H1 (cell line): ENCODE data around the gene RBM15. TPM values are rescaled to one million over a fixed set of nuclear protein-coding genes. Genes with fewer than 3 reads are reported as not detected.

ENCODE experiments used
- CTCF ChIA-PET: fragments of 300-600 bp; sonication (Branson Sonifier 250); formaldehyde crosslinking; loops from one replicate; lab custom pipeline; 2021; ENCODE audit not compliant: partially characterized antibody; lab: Charles Lee
- POLR2A ChIA-PET: fragments of 300-600 bp; sonication (Branson Sonifier 250); formaldehyde crosslinking; loops from one replicate; lab custom pipeline; 2021; ENCODE audit warnings: inconsistent platforms; ENCODE audit not compliant: partially characterized antibody; lab: Charles Lee
- DNase-seq, 2 experiments: peaks; one replicate each; pipeline versions ENCODE4 v3.0.0 to v3.0.0-alpha.2; 2010 to 2022; ENCODE audit warnings: low spot score in 2 of 2, low read depth in 1 of 2, mixed read lengths in 1 of 2
- FAIRE-seq: peaks from 2 replicates; lab custom pipeline; 2011; peaks lifted over from hg19 to GRCh38; lab: Jason Lieb, UNC
- H2AFZ ChIP-seq: 2 replicates; pipeline ENCODE4 v1.8.1; 2012; ENCODE audit warnings: low read length, inconsistent platforms
- H2AK5ac ChIP-seq: 2 replicates; pipeline ENCODE4 v1.6.1; 2013; ENCODE audit warnings: low read depth, low read length
- H2BK120ac ChIP-seq: replicated peaks from 2 replicates; pipeline ENCODE3; 2013; ENCODE audit warnings: low read depth, low read length, inconsistent platforms
- H2BK12ac ChIP-seq: 2 replicates; pipeline ENCODE4 v1.6.1; 2013; ENCODE audit warnings: low read depth, low read length
- H2BK15ac ChIP-seq: 2 replicates; pipeline ENCODE4 v1.6.1; 2013; ENCODE audit warnings: low read length
- H2BK20ac ChIP-seq: 2 replicates; pipeline ENCODE4 v1.6.1; 2013; ENCODE audit warnings: low read length
- H2BK5ac ChIP-seq: 2 replicates; pipeline ENCODE4 v1.6.1; 2013; ENCODE audit warnings: low read depth, low read length
- H3K14ac ChIP-seq: 2 replicates; pipeline ENCODE4 v1.6.1; 2013; ENCODE audit warnings: inconsistent platforms; ENCODE audit not compliant: insufficient read length
- H3K18ac ChIP-seq: 2 replicates; pipeline ENCODE4 v1.6.1; 2013; ENCODE audit warnings: low read length; ENCODE audit errors: extremely low read depth
- H3K23ac ChIP-seq: 2 replicates; pipeline ENCODE4 v1.6.1; 2013; ENCODE audit warnings: inconsistent platforms; ENCODE audit not compliant: insufficient read length
- H3K23me2 ChIP-seq: 2 replicates; pipeline ENCODE4 v1.6.1; 2013; ENCODE audit warnings: low read depth, low read length
- H3K27ac ChIP-seq: 2 replicates; pipeline ENCODE4 v1.6.1; 2011; ENCODE audit warnings: low read depth, low read length, inconsistent platforms
- H3K27me3 ChIP-seq, 4 experiments: replicated peaks in 1 of 4; 1 replicate in 1 of 4; 2 replicates in 3 of 4; pipeline versions ENCODE4 v1.6.1 to v1.8.1; 2011 to 2013; ENCODE audit warnings: low read length in 3 of 4, mild to moderate bottlenecking in 3 of 4, inconsistent platforms in 2 of 4, mixed read lengths in 2 of 4, moderate library complexity in 1 of 4; ENCODE audit not compliant: control insufficient read depth in 3 of 4, insufficient read depth in 3 of 4; ENCODE audit errors: extremely low read depth in 1 of 4
- H3K36me3 ChIP-seq, 4 experiments: 2 replicates each; pipeline versions ENCODE4 v1.6.1 to v1.8.1; 2011 to 2013; ENCODE audit warnings: mild to moderate bottlenecking in 4 of 4, low read length in 3 of 4, moderate library complexity in 2 of 4, control low read depth in 1 of 4, inconsistent platforms in 1 of 4; ENCODE audit not compliant: insufficient read depth in 4 of 4, control insufficient read depth in 2 of 4
- H3K4ac ChIP-seq: replicated peaks from 2 replicates; pipeline ENCODE3; 2013; ENCODE audit warnings: low read length, low read depth, mixed read lengths, inconsistent platforms; ENCODE audit not compliant: insufficient read length
- H3K4me1 ChIP-seq, 4 experiments: replicated peaks in 1 of 4; 1 replicate in 1 of 4; 2 replicates in 3 of 4; pipeline versions ENCODE4 v1.6.1 to v1.8.1; 2011 to 2013; ENCODE audit warnings: low read length in 3 of 4, inconsistent platforms in 2 of 4, mixed read lengths in 1 of 4; ENCODE audit not compliant: insufficient read depth in 4 of 4, control insufficient read depth in 3 of 4
- H3K4me2 ChIP-seq, 2 experiments: 2 replicates each; pipeline versions ENCODE4 v1.6.1 to v1.8.1; 2011 to 2013; ENCODE audit warnings: low read depth in 2 of 2, low read length in 2 of 2, control low read depth in 1 of 2, inconsistent platforms in 1 of 2, mild to moderate bottlenecking in 1 of 2; ENCODE audit not compliant: insufficient read depth in 1 of 2
- H3K4me3 ChIP-seq, 4 experiments: fragments of 200-600, 300-600 bp in 1 of 4; sonication (generic), shearing (Covaris generic), sonication (Bioruptor Twin) in 1 of 4; 2 replicates each; pipeline versions ENCODE4 v1.5.1 to v1.8.1; 2011 to 2016; ENCODE audit warnings: low read length in 4 of 4, low read depth in 3 of 4, control low read depth in 2 of 4, inconsistent platforms in 2 of 4, mild to moderate bottlenecking in 2 of 4, mixed read lengths in 1 of 4, moderate library complexity in 1 of 4; ENCODE audit not compliant: insufficient read depth in 2 of 4; ENCODE audit errors: extremely low read depth in 1 of 4
- H3K56ac ChIP-seq: replicated peaks from 2 replicates; pipeline ENCODE3; 2013; ENCODE audit warnings: low read depth, mild to moderate bottlenecking, mixed read lengths, low read length, inconsistent platforms; ENCODE audit not compliant: insufficient read length
- H3K79me1 ChIP-seq: 2 replicates; pipeline ENCODE4 v1.6.1; 2013; ENCODE audit warnings: low read depth, low read length, control low read depth
- H3K79me2 ChIP-seq, 2 experiments: 2 replicates each; pipeline versions ENCODE4 v1.6.1 to v1.8.1; 2012 to 2013; ENCODE audit warnings: low read length in 2 of 2, mild to moderate bottlenecking in 2 of 2, inconsistent platforms in 1 of 2; ENCODE audit not compliant: insufficient read depth in 2 of 2, control insufficient read depth in 1 of 2
- H3K9ac ChIP-seq, 4 experiments: replicated peaks in 1 of 4; 1 replicate in 1 of 4; 2 replicates in 3 of 4; pipeline versions ENCODE4 v1.6.1 to v1.8.1; 2011 to 2013; ENCODE audit warnings: low read depth in 3 of 4, low read length in 3 of 4, control low read depth in 2 of 4, mild to moderate bottlenecking in 2 of 4, moderate library complexity in 2 of 4, inconsistent platforms in 1 of 4; ENCODE audit errors: extremely low read depth in 1 of 4
- H3K9me3 ChIP-seq, 2 experiments: 2 replicates each; pipeline versions ENCODE4 v1.6.1 to v1.8.1; 2012 to 2013; ENCODE audit warnings: mild to moderate bottlenecking in 2 of 2, moderate library complexity in 2 of 2, control low read depth in 1 of 2, inconsistent platforms in 1 of 2, low read depth in 1 of 2, low read length in 1 of 2, mixed read lengths in 1 of 2; ENCODE audit not compliant: insufficient read depth in 2 of 2
- H4K20me1 ChIP-seq, 2 experiments: replicated peaks in 1 of 2; 2 replicates each; pipeline versions ENCODE3 to v1.8.1; 2011 to 2013; ENCODE audit warnings: inconsistent platforms in 2 of 2, low read length in 2 of 2, mild to moderate bottlenecking in 1 of 2; ENCODE audit not compliant: insufficient read depth in 2 of 2, control insufficient read depth in 1 of 2
- H4K5ac ChIP-seq: 2 replicates; pipeline ENCODE4 v1.6.1; 2013; ENCODE audit warnings: low read length, low read depth, mixed read lengths, inconsistent platforms; ENCODE audit not compliant: insufficient read length
- H4K8ac ChIP-seq: 2 replicates; pipeline ENCODE4 v1.8.0; 2013; ENCODE audit warnings: mild to moderate bottlenecking, moderate library complexity, low read length, inconsistent platforms; ENCODE audit not compliant: insufficient read depth; ENCODE audit errors: extremely low read depth
- H4K91ac ChIP-seq: replicated peaks from 2 replicates; pipeline ENCODE3; 2013; ENCODE audit warnings: low read length, mixed read lengths, inconsistent platforms; ENCODE audit not compliant: insufficient read length
- GABPA ChIP-seq: IDR thresholded peaks from 2 replicates; pipeline ENCODE4 v1.6.1; 2011; ENCODE audit warnings: mild to moderate bottlenecking, low read length, moderate library complexity, borderline replicate concordance; ENCODE audit not compliant: insufficient read depth
- NANOG ChIP-seq: IDR thresholded peaks from 2 replicates; pipeline ENCODE4 v1.6.1; 2011; ENCODE audit warnings: low read length, low read depth, mild to moderate bottlenecking, inconsistent platforms; ENCODE audit not compliant: insufficient read depth, poor library complexity, severe bottlenecking
- RFX5 ChIP-seq: IDR thresholded peaks from 2 replicates; pipeline ENCODE4 v1.6.1; 2011; ENCODE audit warnings: low read depth, low read length, improper control_type of control experiment, borderline replicate concordance
- SP2 ChIP-seq: IDR thresholded peaks from 2 replicates; pipeline ENCODE4 v1.6.1; 2012; ENCODE audit warnings: mild to moderate bottlenecking, low read length, inconsistent platforms
- TBP ChIP-seq: IDR thresholded peaks from 2 replicates; pipeline ENCODE4 v1.6.1; 2011; ENCODE audit warnings: low read depth, low read length, improper control_type of control experiment
- WGBS, 2 experiments: shearing (Covaris generic) in 1 of 2; methylation state at CpG; one replicate each; pipeline versions ENCODE4 v1.1.6 to v1.1.7; 2013 to 2015; ENCODE audit warnings: low lambda C conversion rate in 2 of 2, mixed read lengths in 2 of 2, inconsistent platforms in 1 of 2, low coverage in 1 of 2, missing lambda C conversion rate in 1 of 2; ENCODE audit not compliant: insufficient replicate concordance in 2 of 2, insufficient coverage in 1 of 2, insufficient read length in 1 of 2; ENCODE audit errors: extremely low coverage in 1 of 2, missing lambda C conversion rate in 1 of 2; 5-methylcytosine and 5-hydroxymethylcytosine counted together
- polyA plus RNA-seq, 7 experiments: library from polyadenylated mRNA; depleted of rRNA in 3 of 7; stranded (reverse) in 5 of 7; unstranded in 2 of 7; fragments of >200 nt in 5 of 7; fragments of 200-250 nt in 2 of 7; gene quantifications; 1 replicate in 5 of 7; 2 replicates in 1 of 7; 4 replicates in 1 of 7; pipeline versions ENCODE4 v1.2.1 to v1.2.3, GENCODE V29; 2011 to 2013; ENCODE audit warnings: missing spikeins in 2 of 7, mixed read lengths in 2 of 7
- total RNA-seq: library from RNA; stranded (reverse); fragmentation: NEBNext Ultra II Directional; extraction: Animal tissue kit (Norgen Biotek cat#: 25700); gene quantifications from 2 replicates; pipeline ENCODE4 v1.2.1, GENCODE V29; 2021

The RBM15 gene
- total and polyA plus RNA-seq, 2 of the 8 experiments (the other 6 are each of a cell fraction or from before 2014, with no cell fraction given), result 13.5 to 44.9 TPM

GRCh38 chr1:110360431-110360830 is 21.3 kb downstream of the RBM15 start:
- 95% methylated on average over 2 of the region's 2 CpGs; no CpG with 5 or more reads in 1 of the 2 experiments for WGBS, 2 experiments
- POLR2A ChIA-PET, result interaction anchor here (1.4 to 4.3 kb wide), 5 partner anchors 10 to 43 kb away, joined by 3 to 25 read pairs (median 6); partner anchors contain the start of gene RBM15
- H4K20me1 ChIP-seq, result peaks cover 0 to 4% of the 10 kb centered on the region in 2 experiments
- no peak for TF ChIP-seq NANOG
- no peak for TF ChIP-seq GABPA
- TF ChIP-seq RFX5, result no peak
- TF ChIP-seq TBP, result no peak
- no peak for TF ChIP-seq SP2

More at GRCh38 chr1:110360431-110360830, 21.3 kb downstream of the RBM15 start:
- DNase-seq, result no peak
- H3K79me1 ChIP-seq, result peaks cover 5% of the 10 kb centered on the region; the same call in 1 of the 2 replicates
- no peak overlapping the region for H2AFZ ChIP-seq
- H3K4me2 ChIP-seq, result no peak overlapping the region
- H3K23me2 ChIP-seq, result no peaks in the 10 kb centered on the region
- FAIRE-seq, result no peak
- H3K14ac ChIP-seq, result no peak overlapping the region
- H3K36me3 ChIP-seq, result peaks cover 0 to 45% (median 10%) of the 10 kb centered on the region in 4 experiments; a peak in 6 of 8 replicates
- no peak overlapping the region for H3K18ac ChIP-seq
- no peak overlapping the region for H4K5ac ChIP-seq
- no peaks in the 10 kb centered on the region for H3K4me1 ChIP-seq
- H3K4me3 ChIP-seq, result no peak overlapping the region
- CTCF ChIA-PET, result interaction anchor here (1.1 to 1.8 kb wide), 4 partner anchors 48 to 291 kb away, joined by 3 to 4 read pairs (median 4); no protein-coding TSS in a partner anchor
- no peak overlapping the region for H4K8ac ChIP-seq
- no peak overlapping the region for H3K27ac ChIP-seq
- H2BK12ac ChIP-seq, result no peak overlapping the region
- no peak overlapping the region for H2BK120ac ChIP-seq
- no peak overlapping the region for H2BK5ac ChIP-seq
- H3K9me3 ChIP-seq, result no peaks in the 10 kb centered on the region
- H3K56ac ChIP-seq, result no peak overlapping the region
- no peak overlapping the region for H4K91ac ChIP-seq
- no peak overlapping the region for H3K23ac ChIP-seq
- H3K79me2 ChIP-seq, result peaks cover 0 to 62% of the 10 kb centered on the region in 2 experiments; a peak in 2 of 4 replicates
- H3K4ac ChIP-seq, result no peak overlapping the region
- H3K27me3 ChIP-seq, result no peaks in the 10 kb centered on the region
- H2AK5ac ChIP-seq, result no peak overlapping the region
- H3K9ac ChIP-seq, result no peak overlapping the region
- H2BK15ac ChIP-seq, result no peak overlapping the region
- H2BK20ac ChIP-seq, result no peak overlapping the region
